ENCODE data around the gene TCF21.
A peak's percentile ranks its signal among the peaks of the same experiment; 100 is the strongest.
"Not testable (repeated sequence)": the region's sequence is repeated elsewhere in the genome, so short reads cannot be mapped to it uniquely, and the experiment has no call there.

Gene TCF21

GRCh38 chr6:133888929-133889556 lies at the start of gene TCF21:
TSS of gene TCF21 (plus strand) at chr6:133889113. CDS start at chr6:133889398, 285 bp downstream.
- DNase-seq: no peak

GRCh38 chr6:133841176-133841575 lies 47.7 kb upstream of the TCF21 start:
- no peak for DNase-seq

GRCh38 chr6:133843098-133843497 lies 45.8 kb upstream of the TCF21 start:
- no peak for DNase-seq

- DNase-seq: no peak
Observed at GRCh38 chr6:133844709-133845108, 44.2 kb upstream of the TCF21 start.

GRCh38 chr6:133854041-133854363 lies 34.9 kb upstream of the TCF21 start:
- no peak for DNase-seq

- peak; percentile 72 for DNase-seq
Observed at GRCh38 chr6:133854364-133855275, 34.3 kb upstream of the TCF21 start.

- DNase-seq: no peak
Observed at GRCh38 chr6:133855276-133855990, 33.5 kb upstream of the TCF21 start.

GRCh38 chr6:133855991-133856370 lies 32.9 kb upstream of the TCF21 start:
- no peak for DNase-seq

- DNase-seq: no peak
Observed at GRCh38 chr6:133856911-133857310, 32.0 kb upstream of the TCF21 start.

- no peak for DNase-seq
Observed at GRCh38 chr6:133857696-133858095, 31.2 kb upstream of the TCF21 start.

- not testable (repeated sequence) for DNase-seq
Observed at GRCh38 chr6:133861337-133861736, 27.6 kb upstream of the TCF21 start.

- no peak for DNase-seq
Observed at GRCh38 chr6:133863228-133863627, 25.7 kb upstream of the TCF21 start.

- no peak for DNase-seq
Observed at GRCh38 chr6:133865680-133866079, 23.2 kb upstream of the TCF21 start.

GRCh38 chr6:133871131-133871530 lies 17.8 kb upstream of the TCF21 start:
- DNase-seq: no peak

- DNase-seq: no peak
Observed at GRCh38 chr6:133873538-133873937, 15.4 kb upstream of the TCF21 start.

- no peak for DNase-seq
Observed at GRCh38 chr6:133877116-133877515, 11.8 kb upstream of the TCF21 start.

- DNase-seq: no peak
Observed at GRCh38 chr6:133880006-133880405, 8.9 kb upstream of the TCF21 start.

- DNase-seq: no peak
Observed at GRCh38 chr6:133880896-133881295, 8.0 kb upstream of the TCF21 start.

GRCh38 chr6:133886104-133886775 lies 2.7 kb upstream of the TCF21 start:
- no peak for DNase-seq

GRCh38 chr6:133887156-133887879 lies 1.6 kb upstream of the TCF21 start:
- no peak for DNase-seq

GRCh38 chr6:133887880-133888230 lies 1.1 kb upstream of the TCF21 start:
- DNase-seq: no peak

- DNase-seq: no peak
Observed at GRCh38 chr6:133889557-133890403, 867 bp downstream of the TCF21 start.
